HK-2 (cell line): Measurements from ENCODE around the gene RORC.
"Not testable (repeated sequence)": the region's sequence is repeated elsewhere in the genome, so short reads cannot be mapped to it uniquely, and the experiment has no call there.

Experiments
- DNase-seq: peaks from one replicate; pipeline ENCODE4 v3.0.0-alpha.2; 2018; ENCODE audit not compliant: unreplicated experiment

Gene RORC

GRCh38 chr1:151831605-151832004 lies at the start of gene RORC:
Gene RORC (minus strand): TSS chr1:151831802. CDS start chr1:151831764, 38 bp downstream.
- DNase-seq, result no peak

GRCh38 chr1:151875419-151876097 lies 44.0 kb upstream of the RORC start:
- no peak for DNase-seq

GRCh38 chr1:151872776-151873175 lies 41.2 kb upstream of the RORC start:
- not testable (repeated sequence) for DNase-seq

GRCh38 chr1:151871284-151872030 lies 39.9 kb upstream of the RORC start:
- no peak for DNase-seq

GRCh38 chr1:151868486-151868885 lies 36.9 kb upstream of the RORC start:
- DNase-seq, result no peak

- no peak for DNase-seq
Measured at GRCh38 chr1:151867765-151868411, 36.3 kb upstream of the RORC start.

GRCh38 chr1:151867321-151867720 lies 35.7 kb upstream of the RORC start:
- DNase-seq, result no peak

- no peak for DNase-seq
Measured at GRCh38 chr1:151864411-151864810, 32.8 kb upstream of the RORC start.

- no peak for DNase-seq
Measured at GRCh38 chr1:151862604-151863003, 31.0 kb upstream of the RORC start.

- DNase-seq, result no peak
Measured at GRCh38 chr1:151860504-151861187, 29.0 kb upstream of the RORC start.

- DNase-seq, result no peak
Measured at GRCh38 chr1:151859891-151860293, 28.3 kb upstream of the RORC start.

- DNase-seq, result no peak
Measured at GRCh38 chr1:151858886-151859665, 27.5 kb upstream of the RORC start.

- DNase-seq, result no peak
Measured at GRCh38 chr1:151858030-151858746, 26.6 kb upstream of the RORC start.

GRCh38 chr1:151855933-151856332 lies 24.3 kb upstream of the RORC start:
- DNase-seq, result no peak

GRCh38 chr1:151855516-151855915 lies 23.9 kb upstream of the RORC start:
- DNase-seq, result not testable (repeated sequence)

GRCh38 chr1:151854658-151855057 lies 23.1 kb upstream of the RORC start:
- no peak for DNase-seq

GRCh38 chr1:151853411-151853943 lies 21.9 kb upstream of the RORC start, which contains the start of gene THEM5:
Gene THEM5 (minus strand): TSS chr1:151853712. CDS start chr1:151853565, 147 bp downstream.
- no peak for DNase-seq

GRCh38 chr1:151852733-151853132 lies 21.1 kb upstream of the RORC start:
- DNase-seq, result no peak

GRCh38 chr1:151851886-151852285 lies 20.3 kb upstream of the RORC start:
- no peak for DNase-seq

- no peak for DNase-seq
Measured at GRCh38 chr1:151849871-151850270, 18.3 kb upstream of the RORC start.
